Cardiac muscle cell (in vitro differentiated cells and primary cell): ENCODE measurements around the gene SLC39A3. TPM values are rescaled to one million over a fixed set of nuclear protein-coding genes. Genes with fewer than 3 reads are reported as not detected.
A peak's percentile ranks its signal among the peaks of the same experiment; 100 is the strongest.

Experiments used
- DNase-seq, 2 donors: peaks; one replicate each; pipeline versions ENCODE4 v3.0.0 to v3.0.0-alpha.2; 2010 to 2017; ENCODE audit warnings: low read depth in 1 of 2, low spot score in 1 of 2
- H3K27ac ChIP-seq: fragments of 200-600 bp; sonication (generic); 2 replicates; pipeline ENCODE4 v1.5.1; 2016
- H3K27me3 ChIP-seq: fragments of 200-600 bp; sonication (generic); 2 replicates; pipeline ENCODE4 v1.6.0; 2016; ENCODE audit warnings: control low read depth
- H3K36me3 ChIP-seq: fragments of 200-600 bp; sonication (generic); 2 replicates; pipeline ENCODE4 v1.5.1; 2016; ENCODE audit warnings: control low read depth
- H3K4me1 ChIP-seq: fragments of 200-600 bp; sonication (generic); 2 replicates; pipeline ENCODE4 v1.8.1; 2017; ENCODE audit warnings: low read depth, mild to moderate bottlenecking, mixed run types
- H3K4me3 ChIP-seq: fragments of 200-600 bp; sonication (generic); 2 replicates; pipeline ENCODE4 v1.5.1; 2016; ENCODE audit warnings: mild to moderate bottlenecking
- H3K9me3 ChIP-seq: fragments of 200-600 bp; sonication (generic); 2 replicates; pipeline ENCODE4 v1.5.1; 2017; ENCODE audit warnings: low read depth, mild to moderate bottlenecking, control low read depth
- CTCF ChIP-seq: IDR thresholded peaks from 2 replicates; pipeline ENCODE4 v1.5.1; 2012; ENCODE audit warnings: low read depth, mild to moderate bottlenecking, low read length
- polyA plus RNA-seq: library from polyadenylated mRNA; unstranded; fragments of >200 nt; fragmentation: Nextera tagmentation; extraction: Ambion mirVana; gene quantifications from 2 replicates; pipeline ENCODE4 v1.2.1, GENCODE V29; 2016
- total RNA-seq: library from RNA; depleted of rRNA; stranded (reverse); fragments of >200 nt; gene quantifications from 2 replicates; pipeline ENCODE4 v1.2.3, GENCODE V29; 2016

Gene SLC39A3
- total RNA-seq = 29.4 and 33.5 TPM in 2 replicates
- 36.6 and 46.0 TPM in 2 replicates for polyA plus RNA-seq

- no peaks in the 10 kb centered on the region for H3K9me3 ChIP-seq
- TF ChIP-seq CTCF = peak; percentile 19
- H3K27me3 ChIP-seq = peaks cover 11% of the 10 kb centered on the region
- H3K27ac ChIP-seq = no peak within 1 kb of the TSS
- H3K36me3 ChIP-seq = peaks cover 5% of the 10 kb centered on the region
- H3K4me3 ChIP-seq = peak within 1 kb of the TSS; percentile 79
- peak; percentile 98 to 99 for DNase-seq
- H3K4me1 ChIP-seq = peaks cover 5% of the 10 kb centered on the region
Measured at GRCh38 chr19:2739602-2740313, at the start of gene SLC39A3. Gene SLC39A3, minus strand, starts transcription at chr19:2740017. Its CDS starts 2,760 bp downstream, at chr19:2737257.

DNA sequence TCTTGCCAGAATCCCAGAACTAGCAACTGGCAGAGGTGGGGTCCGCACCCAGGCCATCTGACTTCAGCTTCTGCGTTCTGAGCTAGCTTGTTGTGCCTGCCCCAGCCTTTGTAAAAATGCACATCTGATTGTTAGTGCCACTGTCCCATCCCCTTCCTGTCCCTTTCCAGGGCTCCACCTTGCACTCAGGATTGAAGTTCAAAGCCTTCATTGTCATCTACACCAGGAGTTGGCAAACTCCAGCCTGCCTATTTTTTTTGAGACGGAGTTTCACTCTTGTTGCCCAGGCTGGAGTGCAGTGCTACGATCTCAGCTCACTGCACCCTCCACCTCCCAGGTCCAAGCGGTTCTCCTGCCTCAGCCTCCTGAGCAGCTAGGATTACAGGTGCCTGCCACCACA is 48.4 kb upstream of the SLC39A3 start:
- Histone ChIP-seq H3K4me3 (no peak overlapping the region), H3K4me1 (peaks cover 6% of the 10 kb centered on the region), H3K36me3 (peaks cover 9% of the 10 kb centered on the region), H3K9me3 (no peaks in the 10 kb centered on the region), H3K27me3 (no peaks in the 10 kb centered on the region), H3K27ac (no peak overlapping the region)
- TF ChIP-seq CTCF = no peak
- DNase-seq = no peak

GRCh38 chr19:2787115-2787514 is 47.3 kb upstream of the SLC39A3 start:
- Histone ChIP-seq H3K4me3 (no peak overlapping the region), H3K4me1 (peaks cover 9% of the 10 kb centered on the region), H3K36me3 (peaks cover 3% of the 10 kb centered on the region), H3K27me3 (no peaks in the 10 kb centered on the region), H3K27ac (no peak overlapping the region), H3K9me3 (no peaks in the 10 kb centered on the region)
- TF ChIP-seq CTCF = no peak
- no peak for DNase-seq

- TF ChIP-seq CTCF = no peak
- no peaks in the 10 kb centered on the region for H3K36me3 ChIP-seq
- peaks cover 17% of the 10 kb centered on the region for H3K4me1 ChIP-seq
- no peaks in the 10 kb centered on the region for H3K9me3 ChIP-seq
- H3K27ac ChIP-seq = peak within 1 kb of the TSS; percentile 70
- peak; percentile 99 to 100 for DNase-seq
- peak within 1 kb of the TSS; percentile 90 for H3K4me3 ChIP-seq
- H3K27me3 ChIP-seq = no peaks in the 10 kb centered on the region
Measured at GRCh38 chr19:2785244-2785997, 45.6 kb upstream of the SLC39A3 start, which contains the start of gene THOP1. Gene THOP1, plus strand, starts transcription at chr19:2785503. Its CDS starts 160 bp downstream, at chr19:2785663.

GRCh38 chr19:2783781-2784145 is 43.9 kb upstream of the SLC39A3 start:
- Histone ChIP-seq H3K4me1 (peaks cover 18% of the 10 kb centered on the region), H3K27ac (peak overlapping the region; percentile 79), H3K4me3 (no peak overlapping the region), H3K36me3 (no peaks in the 10 kb centered on the region), H3K27me3 (no peaks in the 10 kb centered on the region), H3K9me3 (no peaks in the 10 kb centered on the region)
- no peak for DNase-seq
- no peak for TF ChIP-seq CTCF
